Body of pancreas (tissue), 4 donors: ENCODE results near the gene SH3PXD2B. TPM values are rescaled to one million over a fixed set of nuclear protein-coding genes. Genes with fewer than 3 reads are reported as not detected.

Experiments
- ATAC-seq: fragments of 150-250 bp; one replicate; pipeline ENCODE4 v1.9.1; 2016
- DNase-seq, 4 donors: peaks; one replicate each; pipeline ENCODE4 v3.0.0-alpha.2; 2019
- H3K27ac ChIP-seq, 4 donors: fragments of 200-600 bp; sonication (generic); 1 replicate in 3 of 4; 2 replicates in 1 of 4; pipeline versions ENCODE4 v1.5.1 to v1.6.1; 2016 to 2019; ENCODE audit warnings: mild to moderate bottlenecking in 1 of 4, mixed read lengths in 1 of 4, moderate library complexity in 1 of 4
- H3K27me3 ChIP-seq, 2 donors: fragments of 200-600 bp; sonication (generic); one replicate each; pipeline ENCODE4 v1.6.0; 2016; ENCODE audit warnings: mild to moderate bottlenecking in 1 of 2
- H3K36me3 ChIP-seq, 2 donors: fragments of 200-600 bp; sonication (generic); replicated peaks in 1 of 2; 2 replicates each; pipeline ENCODE4 v1.5.1; 2016; ENCODE audit warnings: low read depth in 2 of 2; ENCODE audit not compliant: insufficient read depth in 1 of 2
- H3K4me1 ChIP-seq: fragments of 200-600 bp; sonication (generic); one replicate; pipeline ENCODE4 v1.6.0; 2016
- H3K4me3 ChIP-seq, 2 donors: fragments of 200-600 bp; sonication (generic); 1 replicate in 1 of 2; 2 replicates in 1 of 2; pipeline ENCODE4 v1.5.1; 2016 to 2019
- H3K9me3 ChIP-seq, 3 donors: fragments of 200-600 bp; sonication (generic); 1 replicate in 2 of 3; 2 replicates in 1 of 3; pipeline ENCODE4 v1.5.1; 2016
- CTCF ChIP-seq, 7 experiments: fragments of 450-650 bp in 4 of 7; fragments of 200-600 bp in 3 of 7; sonication (generic) in 3 of 7; IDR thresholded peaks; one replicate each; pipeline ENCODE4 v1.5.1; 2016 to 2019; ENCODE audit warnings: antibody characterized with exemption in 7 of 7
- POLR2A ChIP-seq, 3 donors: fragments of 450-650 bp; IDR thresholded peaks; one replicate each; pipeline ENCODE4 v1.6.1; 2016; ENCODE audit warnings: antibody characterized with exemption in 3 of 3, mild to moderate bottlenecking in 2 of 3
- WGBS, 2 donors: methylation state at CpG; one replicate each; pipeline ENCODE4 v1.1.5; 2017; 5-methylcytosine and 5-hydroxymethylcytosine counted together
- intact Hi-C: fragments of 100-400 bp; cut with DNase I; formaldehyde crosslinking; loops from one replicate; pipeline ENCODE4 v1.15.1; 2023
- total RNA-seq, 2 donors: library from RNA; depleted of rRNA; stranded (reverse); fragments of >200 nt; gene quantifications; one replicate each; pipeline ENCODE4 v1.1.0, GENCODE V29; 2016

SH3PXD2B gene
- total RNA-seq, 2 donors from 2014 or later, result 9.9 to 16.9 TPM

- no peak for TF ChIP-seq POLR2A (IDR thresholded peaks at IDR 0.05)
- no peak for TF ChIP-seq CTCF (IDR thresholded peaks at IDR 0.05)
- Histone ChIP-seq H3K36me3 (no peaks in the 10 kb centered on the region), H3K27ac (peak overlapping the region; percentile 30 to 70 (median 54)), H3K27me3 (no peaks in the 10 kb centered on the region), H3K4me1 (peaks cover 41% of the 10 kb centered on the region), H3K4me3 (no peak overlapping the region), H3K9me3 (no peaks in the 10 kb centered on the region)
- ATAC-seq, result peak; percentile 20
- intact Hi-C loops, result no loop called here
- 89 to 92% methylated on average over 4 of the region's 4 CpGs for WGBS, 2 donors
- peak in 1 of 4 donors; percentile 51 for DNase-seq
These were observed 10.2 kb downstream of the SH3PXD2B start for GRCh38 chr5:172444110-172444510.

GRCh38 chr5:172443441-172444109 lies 10.8 kb downstream of the SH3PXD2B start:
- Histone ChIP-seq H3K4me1 (peaks cover 41% of the 10 kb centered on the region), H3K4me3 (no peak overlapping the region), H3K36me3 (no peaks in the 10 kb centered on the region), H3K27ac (peak overlapping the region; percentile 30 to 70 (median 54)), H3K9me3 (no peaks in the 10 kb centered on the region), H3K27me3 (no peaks in the 10 kb centered on the region)
- no peak for TF ChIP-seq POLR2A (IDR thresholded peaks at IDR 0.05)
- TF ChIP-seq CTCF (IDR thresholded peaks at IDR 0.05), result no peak
- ATAC-seq (peak; percentile 85), DNase-seq (peak; percentile 77 to 91 (median 86))
- intact Hi-C loops, result no loop called here
- 29 to 35% methylated on average over 10 of the region's 10 CpGs for WGBS, 2 donors

GRCh38 chr5:172442592-172442991 lies 11.7 kb downstream of the SH3PXD2B start:
- Histone ChIP-seq H3K4me1 (peaks cover 46% of the 10 kb centered on the region), H3K27ac (peak overlapping the region in 1 of 4 donors; percentile 57), H3K4me3 (no peak overlapping the region), H3K27me3 (no peaks in the 10 kb centered on the region), H3K36me3 (no peaks in the 10 kb centered on the region), H3K9me3 (no peaks in the 10 kb centered on the region)
- TF ChIP-seq POLR2A (IDR thresholded peaks at IDR 0.05) (no peak), CTCF (IDR thresholded peaks at IDR 0.05) (no peak)
- WGBS, 2 donors, result 88 to 90% methylated on average over 2 of the region's 2 CpGs
- intact Hi-C loops, result no loop called here
- ATAC-seq, result no peak
- no peak for DNase-seq

GRCh38 chr5:172441262-172441751 lies 13.0 kb downstream of the SH3PXD2B start:
- no peaks in the 10 kb centered on the region for H3K27me3 ChIP-seq
- WGBS, 2 donors, result 71 to 74% methylated on average over 11 to 14 of the region's 14 CpGs
- H3K4me3 ChIP-seq, result no peak overlapping the region
- DNase-seq (peak; percentile 57 to 80 (median 76)), ATAC-seq (peak; percentile 25)
- intact Hi-C loops, result no loop called here
- TF ChIP-seq CTCF (IDR thresholded peaks at IDR 0.05) (no peak), POLR2A (IDR thresholded peaks at IDR 0.05) (no peak)
- H3K27ac ChIP-seq, result peak overlapping the region in 1 of 4 donors; percentile 37
- H3K36me3 ChIP-seq, result no peaks in the 10 kb centered on the region
- peaks cover 48% of the 10 kb centered on the region for H3K4me1 ChIP-seq
- H3K9me3 ChIP-seq, result no peaks in the 10 kb centered on the region

- intact Hi-C loops, result no loop called here
- no peaks in the 10 kb centered on the region for H3K9me3 ChIP-seq
- TF ChIP-seq POLR2A (IDR thresholded peaks at IDR 0.05) (no peak), CTCF (IDR thresholded peaks at IDR 0.05) (no peak)
- DNase-seq (no peak), ATAC-seq (no peak)
- no peaks in the 10 kb centered on the region for H3K36me3 ChIP-seq
- peaks cover 48% of the 10 kb centered on the region for H3K4me1 ChIP-seq
- no peak overlapping the region for H3K4me3 ChIP-seq
- WGBS, 2 donors, result 94 to 96% methylated on average over 4 to 7 of the region's 7 CpGs
- H3K27ac ChIP-seq, result no peak overlapping the region
- no peaks in the 10 kb centered on the region for H3K27me3 ChIP-seq
These were observed 13.8 kb downstream of the SH3PXD2B start for GRCh38 chr5:172440486-172440885.
